D341Med (cell line): ENCODE data around the gene DDX20.
A peak's percentile ranks its signal among the peaks of the same experiment; 100 is the strongest.

Source experiments
- DNase-seq: peaks from one replicate; pipeline ENCODE4 v3.0.0; 2012; ENCODE audit warnings: low spot score

Gene DDX20

GRCh38 chr1:111750856-111751255 is 4.8 kb upstream of the DDX20 start:
- no peak for DNase-seq

GRCh38 chr1:111751906-111752575 is 3.7 kb upstream of the DDX20 start:
- DNase-seq, result no peak

DNA sequence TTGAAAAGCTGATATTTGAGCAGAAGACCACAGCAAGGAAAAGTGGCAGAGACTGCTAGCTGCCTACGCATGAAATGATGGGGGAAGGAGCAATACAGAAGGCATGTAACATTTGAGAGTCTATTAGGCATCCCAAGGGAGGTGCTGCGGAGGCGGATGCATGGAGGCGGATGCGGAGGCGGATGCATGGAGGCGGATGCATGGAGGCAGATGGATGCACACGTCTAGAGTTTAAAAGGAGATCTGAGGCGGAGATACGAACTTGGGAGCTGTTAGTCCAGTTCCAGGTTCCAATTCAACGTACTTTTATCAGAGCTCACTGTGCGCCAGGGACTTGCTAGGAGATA is 744 bp upstream of the DDX20 start:
- peak; percentile 67 for DNase-seq

DNA sequence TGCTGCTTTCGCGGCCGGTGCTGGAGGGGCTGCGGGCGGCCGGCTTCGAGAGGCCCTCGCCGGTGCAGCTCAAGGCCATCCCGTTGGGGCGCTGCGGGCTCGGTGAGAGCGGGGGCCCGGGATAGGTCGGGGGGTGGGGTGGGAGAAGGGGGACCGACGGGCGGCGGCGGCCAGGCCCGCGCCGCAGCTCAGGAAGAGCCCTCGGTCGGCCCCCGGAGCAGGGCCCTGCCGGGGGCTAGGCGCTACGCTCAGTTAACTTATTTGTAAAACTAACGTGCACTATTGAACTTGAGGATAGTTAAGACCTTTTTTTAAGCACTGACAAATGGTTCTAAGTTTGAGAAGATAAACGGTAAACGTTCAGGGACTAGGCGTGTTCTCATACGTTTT is 418 bp downstream of the DDX20 start:
- DNase-seq, result no peak

- DNase-seq, result no peak
Observed at GRCh38 chr1:111758373-111758772, 2.7 kb downstream of the DDX20 start.

DNA sequence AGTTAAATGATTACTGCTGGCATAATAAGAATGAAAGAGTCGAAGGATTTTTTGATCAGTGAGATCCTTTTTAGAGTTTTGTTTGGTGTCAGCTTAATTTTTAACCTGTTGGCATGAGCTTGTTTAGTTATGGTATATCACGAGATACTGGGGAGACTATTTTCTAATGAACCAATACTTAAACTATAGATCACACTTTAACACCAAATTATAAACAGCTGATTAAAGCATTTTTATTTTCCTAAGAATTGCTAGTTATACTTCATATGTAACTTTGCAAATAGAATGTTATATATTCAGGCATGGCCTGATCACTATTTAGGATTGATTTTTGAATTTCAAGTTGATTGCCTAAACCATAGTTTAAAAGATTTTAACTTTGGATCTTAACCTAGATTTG is 6.0 kb downstream of the DDX20 start:
- no peak for DNase-seq

DNA sequence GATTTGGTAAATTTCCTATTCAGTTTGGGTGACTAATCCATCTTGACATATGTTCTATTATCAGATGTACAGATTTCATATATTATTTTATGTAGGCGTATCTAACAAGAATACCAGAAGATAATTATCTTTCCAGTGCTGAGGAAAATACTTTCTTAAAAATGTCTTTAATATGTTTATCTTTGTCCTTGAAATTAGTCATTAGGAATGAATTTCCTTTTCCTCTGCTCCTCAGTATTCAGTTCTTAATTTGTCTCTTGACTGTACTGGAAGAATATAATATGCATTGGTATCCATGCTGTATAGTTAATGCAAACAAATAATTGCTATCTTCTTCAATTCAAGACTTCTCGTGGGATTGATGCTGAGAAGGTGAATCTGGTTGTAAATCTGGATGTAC is 6.6 kb downstream of the DDX20 start:
- DNase-seq, result no peak

GRCh38 chr1:111768023-111768422 is 12.3 kb downstream of the DDX20 start:
- DNase-seq, result no peak

- DNase-seq, result no peak
Observed at GRCh38 chr1:111768625-111769024, 12.9 kb downstream of the DDX20 start.

DNA sequence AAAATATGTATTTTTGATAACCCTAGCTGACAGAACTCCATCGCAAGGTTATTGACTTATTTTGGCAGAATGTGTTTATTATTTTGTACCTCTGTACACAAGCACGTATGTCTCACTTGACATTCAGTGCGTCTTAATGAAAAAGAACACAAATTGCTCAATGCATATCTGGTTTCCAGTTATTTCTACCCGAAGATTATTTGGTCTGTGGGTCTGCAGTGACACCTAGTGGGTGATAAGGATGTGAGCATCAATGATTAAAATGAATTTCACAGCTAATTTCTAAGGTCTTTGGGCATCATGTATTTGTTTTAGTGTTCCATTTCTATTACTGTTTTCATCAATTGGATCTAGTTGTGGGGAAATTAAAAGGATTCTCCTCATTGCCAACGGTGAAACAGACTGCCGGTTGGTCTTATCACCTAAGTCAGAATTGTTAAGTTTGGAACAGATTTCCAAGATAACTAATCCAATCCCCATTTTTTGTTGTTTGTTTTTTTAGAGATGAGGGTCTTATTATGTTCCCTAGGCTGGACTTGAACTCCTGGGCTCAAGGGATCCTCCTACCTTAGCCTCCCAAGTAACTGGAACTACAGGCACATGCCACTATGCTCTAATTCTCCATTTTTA is 13.9 kb downstream of the DDX20 start:
- no peak for DNase-seq

GRCh38 chr1:111770916-111771315 is 15.2 kb downstream of the DDX20 start:
- DNase-seq, result no peak

GRCh38 chr1:111775966-111776365 is 20.3 kb downstream of the DDX20 start:
- DNase-seq, result no peak

DNA sequence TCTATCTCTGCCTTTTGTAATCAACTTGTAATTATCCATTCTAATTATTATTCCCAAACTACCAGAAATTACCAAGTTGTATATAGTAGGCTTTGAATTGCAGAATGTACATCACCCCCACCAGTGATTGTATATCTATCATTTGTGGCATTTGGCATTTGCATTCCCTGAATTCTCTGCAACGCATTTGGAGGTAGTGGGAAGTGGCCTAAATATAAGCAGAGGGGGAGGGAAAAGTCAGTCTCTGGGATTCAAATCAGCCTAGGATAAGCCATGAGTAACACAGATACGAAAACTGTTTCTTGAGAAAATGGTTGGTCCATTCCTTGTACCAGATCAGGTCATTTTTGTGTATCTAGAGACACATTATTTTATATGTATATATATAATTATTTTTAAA is 20.7 kb downstream of the DDX20 start:
- DNase-seq, result no peak

- no peak for DNase-seq
Observed at GRCh38 chr1:111776861-111777260, 21.2 kb downstream of the DDX20 start.

GRCh38 chr1:111777301-111777700 is 21.6 kb downstream of the DDX20 start:
- no peak for DNase-seq

- DNase-seq, result no peak
Observed at GRCh38 chr1:111778066-111778465, 22.4 kb downstream of the DDX20 start.

DNA sequence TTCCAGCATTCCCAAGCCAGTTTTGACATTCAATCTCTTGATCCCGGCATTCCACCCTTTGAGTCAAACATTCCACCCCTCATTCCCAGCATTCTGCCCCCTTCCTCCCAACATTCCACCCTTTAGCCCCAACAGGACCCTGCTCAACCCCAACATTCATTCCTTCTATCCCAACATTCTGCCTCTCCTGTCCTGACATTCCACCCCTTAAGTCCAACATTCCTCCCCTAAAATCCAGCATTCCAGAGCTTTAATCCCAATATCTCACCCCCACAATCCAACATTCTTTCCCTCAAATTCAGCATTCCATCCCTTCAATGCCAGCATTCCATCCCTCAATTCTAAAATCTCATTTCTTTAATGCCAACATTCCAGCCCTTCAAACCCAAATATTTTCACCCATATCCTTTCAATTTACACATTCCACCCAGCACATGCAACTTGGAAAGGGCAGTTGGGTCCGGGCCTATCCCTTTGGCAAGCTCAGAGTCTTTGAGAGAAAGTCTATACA is 22.9 kb downstream of the DDX20 start:
- no peak for DNase-seq

DNA sequence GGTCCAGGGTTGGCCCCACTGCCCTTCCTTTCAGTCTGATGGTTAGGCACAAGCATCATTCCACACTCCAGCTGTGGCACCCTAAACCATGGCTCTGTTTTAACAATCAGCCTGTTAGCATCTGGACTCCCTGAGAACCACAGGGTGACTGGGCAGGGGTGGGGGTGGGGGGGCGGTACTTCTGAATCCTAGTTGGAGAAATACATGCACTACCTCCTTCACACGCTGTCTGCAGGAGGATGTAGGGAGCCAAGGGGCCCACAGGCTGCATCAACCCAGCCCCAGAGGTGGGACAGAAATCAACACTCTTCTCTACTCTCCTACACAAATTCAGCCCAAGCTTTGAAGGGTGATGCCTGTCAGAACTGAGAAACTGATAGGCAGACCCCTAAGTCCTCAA is 23.8 kb downstream of the DDX20 start:
- DNase-seq, result no peak

DNA sequence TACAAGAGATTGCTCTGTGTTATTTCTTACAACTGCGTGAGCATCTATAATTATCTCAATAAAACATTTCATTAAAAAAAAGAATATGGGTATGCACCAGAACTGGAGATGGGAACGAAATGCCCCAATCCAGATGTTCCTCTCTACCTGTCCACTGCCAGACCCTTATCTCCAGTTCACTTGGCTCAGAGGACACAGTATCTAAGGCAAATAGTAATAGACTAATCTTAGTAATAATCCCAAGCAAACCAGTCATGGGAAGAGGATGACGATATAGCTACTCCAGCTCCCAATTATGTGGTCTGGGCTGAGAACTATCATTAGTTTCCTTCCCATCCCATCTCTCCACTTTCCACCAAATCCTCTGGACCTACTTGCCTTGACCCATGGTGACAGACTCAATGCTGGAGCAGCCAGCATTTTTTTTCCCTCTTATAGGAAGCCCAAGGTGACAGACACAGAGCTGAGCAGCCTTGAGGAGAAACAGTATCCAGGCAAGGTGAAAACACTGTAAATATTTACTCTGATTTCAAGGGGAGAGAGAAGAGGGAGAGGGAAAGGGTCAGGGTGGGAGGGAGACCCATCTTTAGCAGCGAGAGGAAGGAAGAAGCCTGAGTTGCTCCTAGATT is 28.7 kb downstream of the DDX20 start:
- DNase-seq, result no peak

DNA sequence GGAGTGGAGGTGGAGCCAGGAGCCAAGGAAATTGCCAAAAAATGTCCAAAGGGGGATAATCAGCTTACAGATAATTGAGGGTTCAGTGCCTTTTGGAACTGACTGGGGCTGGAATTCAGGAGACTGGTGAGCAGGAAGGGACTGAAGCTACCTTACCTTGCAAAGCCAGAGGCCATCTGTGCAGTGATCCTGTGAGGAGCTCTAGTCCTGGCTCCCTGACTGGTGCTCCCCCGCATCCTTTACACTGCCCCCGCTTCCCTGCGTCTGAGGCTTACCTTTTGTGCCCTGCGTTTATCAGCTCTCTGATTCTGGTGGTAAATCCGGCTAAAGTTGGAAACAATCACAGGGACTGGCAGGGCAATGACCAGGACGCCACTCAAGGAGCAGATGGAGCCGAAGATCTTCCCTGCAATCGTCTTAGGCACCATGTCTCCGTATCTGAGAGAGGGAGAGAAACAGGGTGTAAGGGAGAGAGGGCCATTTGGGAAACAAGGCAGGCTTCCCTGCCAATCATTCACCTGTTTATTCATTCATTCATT is 31.0 kb downstream of the DDX20 start:
- peak; percentile 41 for DNase-seq

GRCh38 chr1:111789142-111789541 is 33.4 kb downstream of the DDX20 start:
- DNase-seq, result peak; percentile 54

DNA sequence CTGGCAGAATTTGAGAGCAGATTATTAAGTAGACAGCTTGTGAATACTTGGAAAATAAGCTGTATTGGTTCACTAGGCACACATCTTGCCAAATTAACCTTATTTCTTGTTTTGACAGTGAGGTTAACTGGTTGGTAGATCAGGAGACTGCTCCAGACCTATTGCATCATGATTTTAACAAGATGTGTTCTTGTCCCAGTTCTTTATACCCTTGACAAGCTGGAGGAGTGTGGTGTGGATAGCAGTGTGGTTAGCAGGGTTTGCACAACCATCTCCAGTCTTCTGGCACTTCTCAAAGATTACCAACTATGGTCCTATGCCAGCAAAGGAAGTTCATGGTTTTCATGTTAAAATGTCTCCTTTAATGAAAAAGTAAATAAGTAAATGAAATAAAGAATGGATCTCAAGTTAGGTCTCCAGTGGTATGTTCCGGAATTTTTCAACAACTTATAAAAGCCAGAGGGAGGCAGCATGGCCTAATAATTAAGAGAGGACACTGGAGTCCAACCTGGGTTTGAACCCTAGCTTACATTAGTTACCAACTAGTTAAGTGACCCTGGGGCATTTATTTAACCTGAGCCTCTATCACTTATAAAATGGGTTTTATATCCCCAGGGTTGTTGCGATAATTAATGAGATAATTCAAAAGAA is 34.1 kb downstream of the DDX20 start:
- DNase-seq, result no peak

- DNase-seq, result no peak
Observed at GRCh38 chr1:111791776-111792175, 36.1 kb downstream of the DDX20 start.
